GM19395 (cell line): ENCODE measurements around the gene TACC3.

ENCODE experiments used
- ATAC-seq: cut with Tn5 transposase; IDR thresholded peaks from one replicate; pipeline ENCODE4 v1.9.1; 2021; ENCODE audit warnings: mild to moderate bottlenecking, moderate library complexity; ENCODE audit not compliant: unreplicated experiment

The TACC3 gene

GRCh38 chr4:1744552-1744951, 23.2 kb downstream of the TACC3 start:
- ATAC-seq: no peak

- ATAC-seq: no peak
Measured at GRCh38 chr4:1745165-1745564, 23.8 kb downstream of the TACC3 start.

DNA sequence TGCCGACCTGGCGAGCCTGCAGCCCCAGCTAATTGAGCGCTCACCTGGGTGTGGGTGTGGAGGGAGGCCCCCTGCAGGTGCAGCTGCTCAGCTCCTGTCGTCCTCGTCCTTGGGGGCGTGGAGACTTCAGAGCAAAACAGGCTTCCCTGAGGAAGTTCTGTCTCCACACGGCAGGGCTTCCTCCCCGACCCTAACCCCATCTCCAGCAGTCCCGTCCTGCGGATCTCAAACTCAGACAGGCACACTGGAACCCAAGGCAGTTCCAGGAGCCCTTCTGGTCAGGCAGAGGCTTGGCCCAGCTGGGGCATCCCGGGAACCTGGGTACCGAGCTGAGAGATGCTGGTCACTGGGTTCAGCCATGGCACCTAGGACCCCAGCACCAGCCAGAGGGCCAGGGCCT, 24.4 kb downstream of the TACC3 start:
- no peak for ATAC-seq

- ATAC-seq: peak; percentile 61
Measured at GRCh38 chr4:1746265-1746691, 25.0 kb downstream of the TACC3 start.

DNA sequence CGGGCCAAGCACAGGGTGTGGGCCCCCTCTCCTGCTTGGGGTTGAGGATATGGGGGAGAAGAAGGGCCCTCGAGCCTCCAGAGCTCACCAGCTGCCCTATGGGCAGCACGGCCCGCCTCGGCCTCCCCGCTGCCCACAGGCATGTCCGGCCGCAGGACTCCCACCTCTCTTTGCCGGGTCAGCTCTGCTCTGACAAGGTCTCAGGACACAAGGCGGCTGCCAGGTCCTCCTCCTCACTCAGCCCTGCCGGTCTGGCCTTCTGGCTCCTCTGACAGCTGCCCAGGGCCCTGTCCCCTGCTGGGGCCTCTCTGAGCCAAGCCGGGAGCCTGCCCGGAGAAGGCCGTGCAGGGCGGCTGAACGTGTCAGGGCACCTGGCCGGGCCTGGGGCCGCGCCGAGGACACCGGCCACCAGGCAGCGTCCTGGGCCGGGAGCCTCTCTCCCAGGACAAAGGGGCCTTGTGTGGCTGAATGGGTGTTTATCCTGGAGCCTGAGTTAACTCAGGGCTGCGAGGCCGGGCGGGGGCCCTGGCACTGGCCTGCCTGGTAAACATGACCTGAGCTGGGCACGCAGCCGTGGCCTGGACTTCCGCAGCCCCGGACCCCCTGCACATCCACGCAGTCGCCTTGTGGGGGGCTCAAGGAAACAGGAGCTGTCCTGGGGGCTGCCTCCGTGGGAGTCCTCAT, 25.7 kb downstream of the TACC3 start:
- ATAC-seq: no peak

DNA sequence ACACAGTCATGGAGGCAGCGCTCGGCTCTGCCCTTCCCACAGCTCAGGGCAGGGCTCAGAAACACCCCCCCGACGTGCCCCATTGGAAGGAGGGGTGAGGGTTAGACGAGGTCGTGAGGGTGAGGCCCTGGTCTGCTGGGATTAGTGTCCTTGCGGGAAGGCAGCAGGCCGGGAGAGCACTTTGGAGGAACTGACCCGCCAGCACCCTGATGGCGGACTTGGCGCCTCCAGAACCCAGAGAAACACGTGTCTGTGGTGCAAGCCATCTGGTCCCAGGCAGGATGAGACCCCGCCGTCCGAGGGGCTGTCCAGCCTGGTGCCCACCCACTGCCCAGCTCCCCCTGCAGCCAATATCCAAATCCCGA, 26.3 kb downstream of the TACC3 start:
- ATAC-seq: no peak

- no peak for ATAC-seq
Measured at GRCh38 chr4:1748465-1748995, 27.2 kb downstream of the TACC3 start.

GRCh38 chr4:1749370-1749769, 28.0 kb downstream of the TACC3 start:
- no peak for ATAC-seq

- no peak for ATAC-seq
Measured at GRCh38 chr4:1749826-1750225, 28.5 kb downstream of the TACC3 start.

- no peak for ATAC-seq
Measured at GRCh38 chr4:1750381-1751154, 29.2 kb downstream of the TACC3 start.

- no peak for ATAC-seq
Measured at GRCh38 chr4:1751155-1751918, 30.0 kb downstream of the TACC3 start.

- no peak for ATAC-seq
Measured at GRCh38 chr4:1751919-1752283, 30.6 kb downstream of the TACC3 start.

DNA sequence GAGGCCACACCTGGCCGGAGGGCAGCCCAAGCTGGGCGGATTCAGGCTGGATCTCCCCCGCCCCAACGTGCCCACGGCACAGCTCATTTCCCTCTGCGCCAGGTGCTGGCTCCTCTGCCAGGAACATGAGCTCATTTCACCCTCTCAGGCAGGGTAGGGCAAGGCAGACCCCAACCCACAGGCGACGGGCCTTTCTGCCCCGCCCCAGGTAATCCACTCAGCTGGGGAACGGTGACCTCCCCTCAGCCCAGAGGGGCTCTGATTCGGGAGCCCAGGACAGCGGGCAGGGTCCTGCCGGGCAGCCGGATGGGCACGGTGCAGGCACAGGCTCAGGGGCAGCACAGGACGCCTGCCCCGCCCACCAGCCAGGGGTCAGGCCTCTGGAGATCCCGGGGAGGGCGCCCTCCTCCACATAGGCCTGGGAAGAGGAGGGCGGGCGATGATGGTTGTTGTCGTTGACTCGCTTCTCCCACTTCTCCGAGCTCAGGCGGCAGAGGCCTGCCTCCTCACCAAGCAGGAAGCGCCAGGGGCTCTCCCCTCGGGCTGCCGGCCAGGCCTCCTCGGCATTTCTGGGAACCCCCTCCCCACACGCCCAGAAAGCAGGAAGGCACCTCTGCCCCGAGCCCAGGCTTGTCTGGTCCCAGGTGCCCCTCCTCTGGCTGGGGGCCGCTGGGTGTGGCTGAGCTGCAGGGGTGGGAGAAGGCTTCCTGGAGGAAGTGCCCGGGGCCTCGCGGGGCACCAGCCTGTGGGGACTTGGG, 31.1 kb downstream of the TACC3 start:
- no peak for ATAC-seq

DNA sequence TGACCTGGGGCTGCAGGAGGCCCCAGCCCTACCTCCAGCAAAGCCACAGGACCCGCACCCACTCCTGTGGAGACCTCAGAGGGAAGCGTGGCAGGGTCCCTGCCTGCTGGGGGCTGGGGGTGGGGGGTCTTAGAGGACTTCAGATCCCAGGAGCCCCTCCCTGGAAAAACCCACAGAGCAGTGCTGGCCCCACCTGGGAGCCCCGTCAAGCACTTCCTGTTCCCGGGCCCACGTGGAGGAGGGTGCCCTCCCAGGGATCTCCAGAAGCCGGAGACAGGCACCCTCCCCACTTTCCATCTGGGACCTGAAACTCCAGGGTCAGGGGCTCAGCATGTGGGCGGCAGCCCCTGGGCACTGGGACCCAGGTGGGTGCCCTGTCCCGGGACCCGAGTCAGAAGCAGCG, 32.0 kb downstream of the TACC3 start:
- no peak for ATAC-seq

DNA sequence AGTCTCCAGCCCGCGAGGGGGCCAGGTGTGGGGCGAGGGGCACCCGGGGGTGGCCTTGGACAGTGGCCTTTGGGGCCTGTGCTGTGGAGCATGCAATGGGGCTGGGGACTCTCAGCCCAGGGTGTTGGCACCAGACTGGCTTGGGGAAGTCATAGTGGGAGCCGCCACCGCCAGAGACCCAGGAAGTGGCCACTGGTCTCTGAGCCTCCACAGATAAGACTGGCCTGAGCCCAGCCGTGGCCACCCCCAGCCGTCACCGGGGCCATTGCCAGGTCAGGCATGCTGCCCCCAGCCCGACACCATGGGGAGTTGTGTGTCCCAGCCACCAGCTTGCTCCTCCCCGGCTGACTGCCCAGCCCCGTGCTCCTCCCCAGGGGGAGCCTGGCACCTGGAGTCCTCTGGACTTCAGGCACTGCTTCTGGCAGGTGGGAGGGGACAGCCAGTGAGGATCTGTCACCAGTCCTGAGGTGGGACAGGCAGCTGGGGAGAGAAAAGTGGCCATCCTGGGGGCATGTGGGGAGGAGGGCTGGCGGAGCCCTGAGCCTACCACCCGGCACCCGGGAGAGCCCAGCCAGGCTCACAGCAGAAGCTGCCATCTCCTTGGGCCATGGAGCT, 32.5 kb downstream of the TACC3 start:
- no peak for ATAC-seq

DNA sequence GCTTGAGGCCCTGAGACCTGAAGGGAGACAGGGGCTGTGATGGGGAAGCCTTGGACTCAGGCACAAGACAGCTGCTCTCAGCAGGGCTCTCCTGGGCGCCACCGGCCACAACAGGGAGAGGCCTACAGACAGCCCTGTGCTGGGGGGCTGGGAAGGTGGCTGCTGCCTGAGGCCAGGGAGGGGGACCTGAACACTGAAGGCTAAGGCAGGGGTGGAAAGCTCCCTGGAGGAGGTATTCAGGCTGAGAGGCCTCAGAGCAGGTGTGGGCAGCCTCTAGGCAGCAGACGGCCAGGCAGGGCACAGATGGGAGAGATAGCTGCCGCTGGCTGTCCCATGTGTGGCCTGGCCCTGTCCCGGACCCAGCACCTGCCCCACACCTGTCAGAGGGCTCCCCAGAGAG, 33.0 kb downstream of the TACC3 start:
- ATAC-seq: no peak

DNA sequence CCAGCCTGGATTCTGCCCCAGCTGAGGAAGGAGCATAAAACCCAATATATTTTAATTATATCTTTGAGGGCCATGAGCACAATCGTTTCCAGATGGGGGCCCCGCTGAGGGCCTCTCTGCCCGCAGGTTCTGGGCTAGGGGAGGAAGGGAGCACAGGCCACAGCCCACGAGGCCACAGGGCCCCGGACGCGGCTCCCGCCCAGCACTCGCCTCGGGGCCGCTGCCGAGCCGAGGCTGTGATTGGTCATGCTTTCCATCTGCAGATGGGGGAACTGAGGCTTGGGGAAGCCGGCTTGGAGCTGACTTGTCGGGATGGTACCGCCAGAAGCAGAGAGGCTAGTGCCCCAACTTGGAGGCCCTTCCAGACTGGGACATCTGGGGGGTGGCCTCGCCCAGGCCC, 34.0 kb downstream of the TACC3 start:
- no peak for ATAC-seq

GRCh38 chr4:1756079-1756478, 34.8 kb downstream of the TACC3 start:
- ATAC-seq: no peak

DNA sequence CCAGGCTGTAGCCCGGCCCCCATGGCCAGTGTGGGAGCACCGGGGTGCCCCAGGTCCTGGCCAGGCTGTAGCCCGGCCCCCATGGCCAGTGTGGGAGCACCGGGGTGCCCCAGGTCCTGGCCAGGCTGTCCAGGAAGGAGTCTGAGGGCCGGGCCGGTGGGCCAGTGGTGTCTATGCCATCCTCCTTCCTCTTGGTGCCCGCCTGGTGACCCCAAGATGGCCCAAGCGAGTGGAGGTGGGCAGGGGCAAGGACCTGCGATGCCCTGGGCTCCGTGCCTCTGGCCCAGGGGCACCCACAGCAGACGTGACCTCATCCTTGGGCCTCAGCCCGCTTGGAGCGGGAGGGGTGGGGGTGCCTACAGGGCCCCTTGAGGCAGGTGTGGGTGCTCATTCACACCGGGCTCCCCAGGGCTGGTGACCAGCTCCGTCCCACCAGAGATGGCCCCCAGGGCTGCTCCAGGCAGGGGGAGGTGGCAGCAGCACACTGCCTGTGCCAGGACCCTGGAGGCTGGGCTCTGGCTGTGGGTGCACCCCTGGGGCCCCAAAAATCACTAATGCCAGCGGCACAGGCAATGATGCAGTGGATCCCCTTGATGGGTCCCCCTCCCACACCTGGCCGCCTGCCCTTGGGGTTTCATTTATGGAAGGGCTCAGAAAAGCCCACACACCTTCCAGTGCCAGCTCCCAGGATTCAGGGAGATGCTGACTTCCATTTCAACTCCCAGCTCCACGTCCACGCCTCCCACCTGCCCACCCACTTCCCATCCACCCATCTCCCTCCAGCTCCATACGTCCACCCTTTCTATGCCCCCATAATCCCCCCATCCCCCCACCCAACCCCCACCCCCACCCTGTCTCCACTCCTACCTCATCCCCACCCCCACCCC, 35.8 kb downstream of the TACC3 start:
- ATAC-seq: no peak

GRCh38 chr4:1757836-1758235, 36.5 kb downstream of the TACC3 start:
- no peak for ATAC-seq
